ENCODE data around the gene AHNAK. TPM values are rescaled to one million over a fixed set of nuclear protein-coding genes. Genes with fewer than 3 reads are reported as not detected.
"Not testable (repeated sequence)": the region's sequence is repeated elsewhere in the genome, so short reads cannot be mapped to it uniquely, and the experiment has no call there.

Gene AHNAK
- total and polyA plus RNA-seq, 9 donors, result 114 to 699 (median 540) TPM

GRCh38 chr11:62501432-62501891, 45.1 kb downstream of the AHNAK start:
- TF ChIP-seq CTCF (IDR thresholded peaks at IDR 0.05) (no peak), POLR2A (IDR thresholded peaks at IDR 0.05) (no peak), EP300 (IDR thresholded peaks at IDR 0.05) (no peak)
- Histone ChIP-seq H3K27me3 (no peaks in the 10 kb centered on the region), H3K27ac (no peak overlapping the region), H3K4me1 (ENCODE audit: insufficient read depth) (no peaks in the 10 kb centered on the region), H3K4me3 (no peak overlapping the region), H3K9me3 (no peaks in the 10 kb centered on the region), H3K36me3 (no peaks in the 10 kb centered on the region)
- 76 to 83% (median 81%) methylated on average over 11 of the region's 11 CpGs for WGBS, 3 donors
- intact Hi-C loops (cut with DNase I), result no loop called here
- no peak for DNase-seq

GRCh38 chr11:62500650-62501030, 46.0 kb downstream of the AHNAK start:
- H3K27me3 ChIP-seq, result no peaks in the 10 kb centered on the region
- intact Hi-C loops (cut with DNase I), result no loop called here
- no peak overlapping the region for H3K4me3 ChIP-seq
- H3K36me3 ChIP-seq, result no peaks in the 10 kb centered on the region
- TF ChIP-seq EP300 (IDR thresholded peaks at IDR 0.05) (no peak), CTCF (IDR thresholded peaks at IDR 0.05) (no peak), POLR2A (IDR thresholded peaks at IDR 0.05) (no peak)
- DNase-seq, result no peak
- WGBS, 3 donors, result 94 to 96% (median 95%) methylated on average over 3 of the region's 3 CpGs
- H3K9me3 ChIP-seq, result no peaks in the 10 kb centered on the region
- no peak overlapping the region for H3K27ac ChIP-seq
- no peaks in the 10 kb centered on the region for H3K4me1 ChIP-seq (ENCODE audit: insufficient read depth)

- Histone ChIP-seq H3K36me3 (no peaks in the 10 kb centered on the region), H3K4me3 (no peak overlapping the region), H3K9me3 (no peaks in the 10 kb centered on the region), H3K27me3 (no peaks in the 10 kb centered on the region), H3K27ac (no peak overlapping the region), H3K4me1 (ENCODE audit: insufficient read depth) (no peaks in the 10 kb centered on the region)
- intact Hi-C loops (cut with DNase I), result no loop called here
- TF ChIP-seq EP300 (IDR thresholded peaks at IDR 0.05), result no peak
- TF ChIP-seq POLR2A (IDR thresholded peaks at IDR 0.05), result no peak
- WGBS, 3 donors, result 90 to 92% (median 91%) methylated on average over 12 of the region's 12 CpGs
- DNase-seq, result no peak
These were observed 46.5 kb downstream of the AHNAK start for GRCh38 chr11:62499944-62500649.

GRCh38 chr11:62499311-62499943, 47.2 kb downstream of the AHNAK start:
- H3K36me3 ChIP-seq; intact Hi-C loops (cut with DNase I); H3K27ac ChIP-seq; DNase-seq; H3K9me3 ChIP-seq; H3K4me3 ChIP-seq; H3K27me3 ChIP-seq; H3K4me1 ChIP-seq (ENCODE audit: insufficient read depth): not testable (repeated sequence)
- WGBS, 3 donors, result 87 to 94% (median 89%) methylated on average over 17 of the region's 17 CpGs

DNA sequence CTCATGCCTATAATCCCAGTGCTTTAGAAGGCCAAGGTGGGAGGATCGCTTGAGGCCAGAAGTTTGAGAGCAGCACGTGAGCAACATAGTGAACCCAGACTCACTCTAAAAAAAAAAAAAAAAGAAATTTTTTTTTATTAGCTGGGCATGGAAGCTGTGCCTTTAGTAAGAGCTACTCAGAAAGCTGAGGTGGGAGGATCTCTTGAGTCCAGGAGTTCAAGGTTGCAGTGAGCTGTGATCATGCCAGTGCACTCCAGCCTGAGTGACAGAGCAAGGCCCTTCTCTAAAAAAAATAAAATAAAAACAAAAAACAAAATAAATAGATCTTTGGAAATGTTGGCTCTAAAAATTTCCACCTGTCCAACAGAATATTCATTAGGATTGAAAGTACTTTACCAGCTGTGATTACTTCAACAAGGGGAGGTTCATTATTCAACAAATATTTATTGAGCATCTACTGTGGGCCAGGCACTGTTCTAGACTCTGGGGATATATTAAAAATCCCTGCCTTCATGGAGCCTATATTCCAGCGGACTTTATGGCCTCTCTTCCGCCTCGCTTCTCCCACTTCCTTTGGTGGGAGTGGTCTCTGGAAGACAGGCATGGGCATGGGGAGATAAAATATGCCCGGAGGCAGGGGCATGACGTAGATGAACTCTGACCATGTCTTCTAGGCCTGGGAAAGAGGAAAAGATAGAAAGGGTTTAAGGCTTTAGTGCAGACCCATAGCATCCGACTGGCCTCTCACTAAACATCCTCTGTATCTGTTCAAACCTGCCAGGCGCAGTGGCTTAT, 47.9 kb downstream of the AHNAK start:
- Histone ChIP-seq H3K9me3 (no peaks in the 10 kb centered on the region), H3K27me3 (no peaks in the 10 kb centered on the region), H3K36me3 (no peaks in the 10 kb centered on the region), H3K4me3 (no peak overlapping the region), H3K4me1 (ENCODE audit: insufficient read depth) (no peaks in the 10 kb centered on the region), H3K27ac (no peak overlapping the region)
- no peak for DNase-seq
- intact Hi-C loops (cut with DNase I), result no loop called here
- 87 to 89% (median 89%) methylated on average over 9 of the region's 9 CpGs for WGBS, 3 donors
- no peak for TF ChIP-seq CTCF (IDR thresholded peaks at IDR 0.05)
- no peak for TF ChIP-seq EP300 (IDR thresholded peaks at IDR 0.05)
- no peak for TF ChIP-seq POLR2A (IDR thresholded peaks at IDR 0.05)

Measured in ovary (tissue), 9 donors.